ENCODE measurements around the gene SLAIN1.
A peak's percentile ranks its signal among the peaks of the same experiment; 100 is the strongest.

SLAIN1 gene

GRCh38 chr13:77703408-77703807 lies 5.9 kb downstream of the SLAIN1 start:
- DNase-seq (ENCODE audit: insufficient read length, low spot score) (no peak), FAIRE-seq (no peak)
- TF ChIP-seq TAF1 (IDR thresholded peaks at IDR 0.05; ENCODE audit: low read depth, low read length) (no peak), POU2F2 (IDR thresholded peaks at IDR 0.05; ENCODE audit: low read depth, low read length) (no peak), POLR2A (IDR thresholded peaks at IDR 0.05; ENCODE audit: low read depth, low read length) (no peak), SPI1 (IDR thresholded peaks at IDR 0.05; ENCODE audit: low read depth, low read length) (no peak), PAX5 (IDR thresholded peaks at IDR 0.05; ENCODE audit: insufficient read depth, low read length, severe bottlenecking) (no peak), POLR2AphosphoS5 (IDR thresholded peaks at IDR 0.05; ENCODE audit: low read depth, low read length) (no peak)

GRCh38 chr13:77714119-77714755 lies 16.8 kb downstream of the SLAIN1 start:
- FAIRE-seq (peak; percentile 81), DNase-seq (ENCODE audit: insufficient read length, low spot score) (no peak)
- TF ChIP-seq POLR2AphosphoS5 (IDR thresholded peaks at IDR 0.05; ENCODE audit: low read depth, low read length): 0 out of 2 replicates have a peak, but pooled peaks have one; percentile 20
- no peak for TF ChIP-seq POLR2A (IDR thresholded peaks at IDR 0.05; ENCODE audit: low read depth, low read length)

GRCh38 chr13:77715233-77715891 lies 17.9 kb downstream of the SLAIN1 start:
- TF ChIP-seq SPI1 (IDR thresholded peaks at IDR 0.05; ENCODE audit: low read depth, low read length) (no peak), PAX5 (IDR thresholded peaks at IDR 0.05; ENCODE audit: insufficient read depth, low read length, severe bottlenecking) (no peak), POU2F2 (IDR thresholded peaks at IDR 0.05; ENCODE audit: low read depth, low read length) (no peak), POLR2AphosphoS5 (IDR thresholded peaks at IDR 0.05; ENCODE audit: low read depth, low read length) (no peak), TAF1 (IDR thresholded peaks at IDR 0.05; ENCODE audit: low read depth, low read length) (no peak), POLR2A (IDR thresholded peaks at IDR 0.05; ENCODE audit: low read depth, low read length) (no peak)
- DNase-seq (ENCODE audit: insufficient read length, low spot score): no peak
- FAIRE-seq: peak; percentile 69

GRCh38 chr13:77716692-77717091 lies 19.2 kb downstream of the SLAIN1 start:
- DNase-seq (ENCODE audit: insufficient read length, low spot score) (no peak), FAIRE-seq (peak; percentile 77)
- TF ChIP-seq POLR2AphosphoS5 (IDR thresholded peaks at IDR 0.05; ENCODE audit: low read depth, low read length) (no peak), POU2F2 (IDR thresholded peaks at IDR 0.05; ENCODE audit: low read depth, low read length) (no peak), PAX5 (IDR thresholded peaks at IDR 0.05; ENCODE audit: insufficient read depth, low read length, severe bottlenecking) (no peak), POLR2A (IDR thresholded peaks at IDR 0.05; ENCODE audit: low read depth, low read length) (no peak), SPI1 (IDR thresholded peaks at IDR 0.05; ENCODE audit: low read depth, low read length) (no peak), TAF1 (IDR thresholded peaks at IDR 0.05; ENCODE audit: low read depth, low read length) (no peak)

- DNase-seq (ENCODE audit: insufficient read length, low spot score): no peak
- TF ChIP-seq PAX5 (IDR thresholded peaks at IDR 0.05; ENCODE audit: insufficient read depth, low read length, severe bottlenecking) (no peak), POLR2A (IDR thresholded peaks at IDR 0.05; ENCODE audit: low read depth, low read length) (no peak), TAF1 (IDR thresholded peaks at IDR 0.05; ENCODE audit: low read depth, low read length) (no peak), POLR2AphosphoS5 (IDR thresholded peaks at IDR 0.05; ENCODE audit: low read depth, low read length) (no peak), SPI1 (IDR thresholded peaks at IDR 0.05; ENCODE audit: low read depth, low read length) (no peak)
- FAIRE-seq: peak; percentile 28
These were observed 20.0 kb downstream of the SLAIN1 start for GRCh38 chr13:77717508-77717907.

- DNase-seq (ENCODE audit: insufficient read length, low spot score) (no peak), FAIRE-seq (no peak)
- TF ChIP-seq PAX5 (IDR thresholded peaks at IDR 0.05; ENCODE audit: insufficient read depth, low read length, severe bottlenecking) (no peak), TAF1 (IDR thresholded peaks at IDR 0.05; ENCODE audit: low read depth, low read length) (no peak), POU2F2 (IDR thresholded peaks at IDR 0.05; ENCODE audit: low read depth, low read length) (no peak), POLR2AphosphoS5 (IDR thresholded peaks at IDR 0.05; ENCODE audit: low read depth, low read length) (no peak), POLR2A (IDR thresholded peaks at IDR 0.05; ENCODE audit: low read depth, low read length) (no peak), SPI1 (IDR thresholded peaks at IDR 0.05; ENCODE audit: low read depth, low read length) (no peak)
These were observed 21.6 kb downstream of the SLAIN1 start for GRCh38 chr13:77719128-77719527.

GRCh38 chr13:77720988-77721387 lies 23.5 kb downstream of the SLAIN1 start:
- TF ChIP-seq SPI1 (IDR thresholded peaks at IDR 0.05; ENCODE audit: low read depth, low read length) (peak; percentile 56), POLR2AphosphoS5 (IDR thresholded peaks at IDR 0.05; ENCODE audit: low read depth, low read length) (no peak)

GRCh38 chr13:77724092-77724491 lies 26.6 kb downstream of the SLAIN1 start:
- DNase-seq (ENCODE audit: insufficient read length, low spot score): no peak
- TF ChIP-seq POU2F2 (IDR thresholded peaks at IDR 0.05; ENCODE audit: low read depth, low read length): no peak
- TF ChIP-seq TAF1 (IDR thresholded peaks at IDR 0.05; ENCODE audit: low read depth, low read length): no peak
- no peak for TF ChIP-seq POLR2A (IDR thresholded peaks at IDR 0.05; ENCODE audit: low read depth, low read length)
- TF ChIP-seq SPI1 (IDR thresholded peaks at IDR 0.05; ENCODE audit: low read depth, low read length): no peak
- TF ChIP-seq POLR2AphosphoS5 (IDR thresholded peaks at IDR 0.05; ENCODE audit: low read depth, low read length): no peak
- FAIRE-seq: no peak

More at GRCh38 chr13:77720988-77721387, 23.5 kb downstream of the SLAIN1 start:
- DNase-seq (ENCODE audit: insufficient read length, low spot score) (no peak), FAIRE-seq (no peak)

- DNase-seq (ENCODE audit: insufficient read length, low spot score) (no peak), FAIRE-seq (peak; percentile 52)
- TF ChIP-seq POU2F2 (IDR thresholded peaks at IDR 0.05; ENCODE audit: low read depth, low read length) (no peak), POLR2A (IDR thresholded peaks at IDR 0.05; ENCODE audit: low read depth, low read length) (no peak), POLR2AphosphoS5 (IDR thresholded peaks at IDR 0.05; ENCODE audit: low read depth, low read length) (no peak), SPI1 (IDR thresholded peaks at IDR 0.05; ENCODE audit: low read depth, low read length) (no peak), TAF1 (IDR thresholded peaks at IDR 0.05; ENCODE audit: low read depth, low read length) (no peak), PAX5 (IDR thresholded peaks at IDR 0.05; ENCODE audit: insufficient read depth, low read length, severe bottlenecking) (no peak)
These were observed 27.6 kb downstream of the SLAIN1 start for GRCh38 chr13:77725071-77725470.

All from GM12891 (cell line).